HG03558 (cell line): ENCODE measurements around the gene RIN1.

Experiments used
- ATAC-seq: cut with Tn5 transposase; IDR thresholded peaks from one replicate; pipeline ENCODE4 v1.9.1; 2021; ENCODE audit warnings: moderate number of reproducible peaks; ENCODE audit not compliant: unreplicated experiment; ENCODE audit errors: extremely low read depth

The RIN1 gene

GRCh38 chr11:66335531-66336233 lies 552 bp downstream of the RIN1 start:
- ATAC-seq = no peak

GRCh38 chr11:66334605-66335442 lies 1.4 kb downstream of the RIN1 start:
- ATAC-seq = no peak

- no peak for ATAC-seq
Observed at GRCh38 chr11:66333896-66334604, 2.2 kb downstream of the RIN1 start.

GRCh38 chr11:66333220-66333877 lies 2.9 kb downstream of the RIN1 start:
- no peak for ATAC-seq

GRCh38 chr11:66332371-66333219 lies 3.6 kb downstream of the RIN1 start:
- no peak for ATAC-seq

- ATAC-seq = no peak
Observed at GRCh38 chr11:66331542-66332370, 4.5 kb downstream of the RIN1 start.

GRCh38 chr11:66330931-66331330 lies 5.3 kb downstream of the RIN1 start:
- no peak for ATAC-seq

- no peak for ATAC-seq
Observed at GRCh38 chr11:66329165-66329673, 7.0 kb downstream of the RIN1 start.

GRCh38 chr11:66328302-66329144 lies 7.7 kb downstream of the RIN1 start:
- no peak for ATAC-seq

GRCh38 chr11:66328031-66328301 lies 8.3 kb downstream of the RIN1 start:
- no peak for ATAC-seq

- no peak for ATAC-seq
Observed at GRCh38 chr11:66327171-66328030, 8.8 kb downstream of the RIN1 start.

GRCh38 chr11:66326261-66327111 lies 9.7 kb downstream of the RIN1 start:
- ATAC-seq = no peak

- no peak for ATAC-seq
Observed at GRCh38 chr11:66325263-66325671, 11.0 kb downstream of the RIN1 start.

- ATAC-seq = no peak
Observed at GRCh38 chr11:66324664-66325063, 11.6 kb downstream of the RIN1 start.

GRCh38 chr11:66323684-66324083 lies 12.6 kb downstream of the RIN1 start:
- ATAC-seq = no peak
